HG03442 (cell line): ENCODE measurements around the gene ICOS.

ENCODE experiments used
- ATAC-seq: cut with Tn5 transposase; IDR thresholded peaks from one replicate; pipeline ENCODE4 v1.9.1; 2021; ENCODE audit warnings: mild to moderate bottlenecking, moderate library complexity; ENCODE audit not compliant: unreplicated experiment

Gene ICOS

DNA sequence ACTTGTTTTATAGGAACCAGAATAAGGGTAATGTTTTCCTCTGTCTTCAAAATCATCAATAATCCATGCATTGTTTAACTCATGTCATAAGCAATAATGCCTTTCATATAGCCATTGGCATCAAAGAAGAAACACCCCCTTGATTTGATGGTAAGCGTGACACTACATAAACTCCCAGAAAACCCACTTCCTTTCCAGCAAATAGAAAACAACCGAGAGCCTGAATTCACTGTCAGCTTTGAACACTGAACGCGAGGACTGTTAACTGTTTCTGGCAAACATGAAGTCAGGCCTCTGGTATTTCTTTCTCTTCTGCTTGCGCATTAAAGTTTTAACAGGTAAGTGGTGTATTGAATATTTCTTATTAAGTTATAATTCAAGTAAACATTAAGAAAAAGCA is at the start of gene ICOS:
Gene ICOS (plus strand): TSS at position 229 of the 400 bp plus-strand sequence. CDS start 52 bp downstream, at position 281.
- no peak for ATAC-seq

DNA sequence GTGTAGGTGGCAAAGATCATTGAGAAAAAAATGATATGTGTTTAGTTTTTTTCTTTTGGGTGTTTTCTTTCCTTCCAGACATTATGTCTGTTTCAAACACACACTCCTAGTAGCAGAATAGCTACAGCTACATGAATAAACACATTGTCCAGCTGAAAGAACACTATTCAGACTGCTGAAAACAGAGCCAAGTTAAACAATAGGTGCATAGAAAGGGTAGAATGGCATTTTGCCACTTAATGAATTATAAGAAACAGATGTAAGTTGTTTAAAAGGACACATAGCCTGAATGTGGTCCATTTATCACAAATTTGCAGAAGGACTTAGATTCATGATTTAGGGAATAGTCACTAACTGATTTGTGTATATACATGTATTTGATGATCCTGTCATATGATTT is 48.9 kb upstream of the ICOS start:
- ATAC-seq: no peak

DNA sequence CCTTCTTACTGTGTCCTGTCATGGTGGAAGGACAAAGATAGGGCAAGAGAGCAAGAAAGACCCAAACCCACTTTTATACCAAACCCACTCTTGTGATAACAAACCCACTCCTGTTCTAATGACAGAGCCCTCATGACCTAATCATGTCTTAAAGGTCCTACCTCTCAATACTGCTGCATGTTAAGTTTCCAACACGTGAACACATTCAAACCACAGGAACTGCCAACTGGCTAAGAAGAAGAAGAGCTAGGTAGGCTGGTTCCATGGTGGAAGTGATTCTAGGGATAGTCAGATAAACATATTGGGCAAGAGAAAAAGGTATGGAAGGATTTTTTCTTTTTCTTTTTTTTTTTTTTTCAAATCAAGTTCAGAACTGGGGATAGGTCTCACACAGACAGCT is 47.0 kb upstream of the ICOS start:
- no peak for ATAC-seq

GRCh38 chr2:203889944-203890343 is 46.6 kb upstream of the ICOS start:
- no peak for ATAC-seq

GRCh38 chr2:203890733-203891132 is 45.8 kb upstream of the ICOS start:
- no peak for ATAC-seq

DNA sequence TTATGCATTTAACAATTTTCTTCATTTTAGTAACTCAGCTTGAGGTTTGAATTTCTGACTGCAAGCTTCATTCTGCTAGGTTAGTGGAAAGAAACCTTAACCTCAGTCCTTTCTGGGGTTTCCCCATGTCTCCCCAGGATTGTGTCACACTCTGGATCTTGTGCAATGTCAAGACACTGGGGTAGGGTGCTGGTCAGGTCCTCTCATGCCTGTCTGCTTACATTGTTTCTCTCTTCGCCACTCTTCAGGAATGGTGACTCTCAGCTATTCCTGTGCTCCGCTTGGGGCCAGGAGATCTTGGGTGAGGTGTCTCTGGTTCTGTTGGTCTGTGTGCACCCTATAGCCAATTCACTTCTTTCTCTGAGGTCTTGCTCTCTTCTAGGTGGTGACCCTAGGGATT is 45.1 kb upstream of the ICOS start:
- ATAC-seq: no peak

- no peak for ATAC-seq
These were observed 44.4 kb upstream of the ICOS start for GRCh38 chr2:203892207-203892606.

GRCh38 chr2:203893401-203893800 is 43.2 kb upstream of the ICOS start:
- ATAC-seq: no peak

DNA sequence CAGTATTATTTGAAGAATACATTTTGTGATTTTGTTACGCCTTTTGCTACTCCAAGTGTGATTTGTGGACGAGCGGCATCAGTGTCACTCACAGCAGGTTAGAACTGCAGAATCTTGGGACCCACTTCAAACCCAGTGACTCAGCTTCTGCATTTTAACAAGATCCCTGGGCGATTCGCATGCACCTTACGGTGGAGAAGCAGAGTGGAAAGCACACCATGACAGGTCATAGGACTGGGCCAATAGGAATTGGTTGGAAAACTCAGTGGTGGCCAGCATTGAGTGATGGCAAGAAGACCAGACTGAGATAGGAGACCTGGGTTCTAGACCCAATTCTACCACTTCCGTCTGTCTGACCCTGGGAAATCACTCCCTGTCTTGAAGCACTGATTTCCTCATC is 42.7 kb upstream of the ICOS start:
- no peak for ATAC-seq

DNA sequence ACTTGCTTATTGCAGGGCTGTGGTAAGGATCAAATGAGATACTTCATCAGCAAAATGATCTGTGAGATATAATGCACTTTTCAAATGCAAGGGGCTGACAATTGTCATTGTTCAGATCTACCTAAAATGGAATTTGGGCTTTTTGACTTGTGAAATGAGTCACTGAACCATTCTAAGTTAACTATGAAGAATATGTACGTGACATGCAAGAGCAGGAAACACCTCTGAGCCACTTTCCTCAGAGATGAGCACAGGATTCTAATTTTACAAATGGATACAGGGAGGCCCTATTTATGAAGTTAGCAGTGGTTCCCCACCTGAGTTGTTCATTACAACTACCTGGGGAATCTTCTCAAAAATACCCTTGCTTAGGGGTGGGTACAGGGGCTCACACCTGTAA is 42.3 kb upstream of the ICOS start:
- ATAC-seq: peak; percentile 83

DNA sequence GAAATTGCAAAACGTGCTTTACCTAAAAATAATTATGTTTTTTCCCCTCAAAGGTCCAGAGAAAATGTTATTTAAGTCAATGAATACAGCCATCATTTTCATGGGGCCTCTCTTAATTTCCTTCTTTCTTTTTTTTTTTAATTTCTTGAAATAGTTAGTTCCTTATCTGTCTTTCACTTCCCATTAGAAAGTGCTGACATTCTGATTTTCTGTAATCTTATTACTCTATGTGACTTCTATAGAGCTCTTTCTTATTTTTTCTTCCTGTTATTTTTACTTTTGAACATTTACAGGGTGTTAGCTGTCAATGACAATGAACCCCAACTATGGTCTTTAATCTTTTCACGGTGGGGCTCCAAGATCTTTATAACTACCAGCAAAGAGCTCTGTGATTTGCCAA is 39.0 kb upstream of the ICOS start:
- ATAC-seq: no peak

DNA sequence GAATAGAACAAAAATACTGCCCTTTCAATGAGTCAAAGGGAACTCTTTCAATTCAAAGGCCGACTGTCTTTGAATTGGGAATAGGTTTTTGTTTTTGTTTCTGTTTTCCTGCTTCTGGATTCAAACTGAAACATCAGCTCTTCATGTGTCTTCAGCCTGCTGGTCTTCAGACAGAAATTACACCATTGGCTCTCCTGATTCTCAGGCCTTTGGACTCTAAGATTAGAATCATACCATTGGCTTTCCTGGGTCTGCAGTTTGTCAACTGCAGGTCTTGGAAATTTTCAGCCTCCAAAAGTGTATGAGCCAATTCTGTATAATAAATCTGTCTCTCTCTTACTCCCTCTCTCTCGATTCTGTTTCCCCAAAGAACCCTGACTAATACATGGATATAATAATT is 37.9 kb upstream of the ICOS start:
- ATAC-seq: no peak

GRCh38 chr2:203900253-203900652 is 36.3 kb upstream of the ICOS start:
- ATAC-seq: no peak

DNA sequence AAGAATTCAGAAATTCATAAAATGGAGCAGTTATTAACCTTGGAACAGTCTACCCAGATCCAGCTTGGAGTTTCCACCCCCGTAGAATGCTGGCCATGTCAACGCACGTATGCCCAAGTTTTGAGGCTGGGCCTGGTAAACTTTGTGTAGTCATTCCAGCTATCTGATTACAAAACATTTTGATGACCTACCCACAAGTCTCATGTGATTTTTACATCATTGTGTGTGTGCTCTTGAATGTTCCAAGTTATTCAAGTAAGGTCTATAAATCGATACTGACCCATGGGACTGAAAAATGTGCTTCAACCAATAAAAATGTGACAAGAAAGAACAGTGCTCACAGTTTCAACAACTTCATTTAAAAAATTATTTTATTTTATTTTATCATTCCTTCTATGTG is 32.5 kb upstream of the ICOS start:
- no peak for ATAC-seq

DNA sequence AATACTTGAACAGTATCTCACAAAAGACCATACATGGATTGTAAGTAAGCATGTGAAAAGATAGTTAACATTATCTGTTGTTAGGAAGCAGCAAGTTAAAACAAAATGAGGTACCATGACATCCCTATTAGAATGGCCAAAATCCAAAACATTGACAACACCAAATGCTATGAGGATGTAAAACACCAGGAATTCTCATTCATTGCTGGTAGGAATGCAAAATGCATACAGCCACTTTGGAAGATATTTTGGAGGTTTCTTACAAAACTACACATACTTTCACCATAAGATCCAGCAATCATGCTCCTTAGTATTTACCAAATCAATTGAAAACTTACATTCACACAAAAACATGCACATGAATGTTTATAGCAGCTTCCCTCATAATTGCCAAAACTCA is 30.9 kb upstream of the ICOS start:
- no peak for ATAC-seq

DNA sequence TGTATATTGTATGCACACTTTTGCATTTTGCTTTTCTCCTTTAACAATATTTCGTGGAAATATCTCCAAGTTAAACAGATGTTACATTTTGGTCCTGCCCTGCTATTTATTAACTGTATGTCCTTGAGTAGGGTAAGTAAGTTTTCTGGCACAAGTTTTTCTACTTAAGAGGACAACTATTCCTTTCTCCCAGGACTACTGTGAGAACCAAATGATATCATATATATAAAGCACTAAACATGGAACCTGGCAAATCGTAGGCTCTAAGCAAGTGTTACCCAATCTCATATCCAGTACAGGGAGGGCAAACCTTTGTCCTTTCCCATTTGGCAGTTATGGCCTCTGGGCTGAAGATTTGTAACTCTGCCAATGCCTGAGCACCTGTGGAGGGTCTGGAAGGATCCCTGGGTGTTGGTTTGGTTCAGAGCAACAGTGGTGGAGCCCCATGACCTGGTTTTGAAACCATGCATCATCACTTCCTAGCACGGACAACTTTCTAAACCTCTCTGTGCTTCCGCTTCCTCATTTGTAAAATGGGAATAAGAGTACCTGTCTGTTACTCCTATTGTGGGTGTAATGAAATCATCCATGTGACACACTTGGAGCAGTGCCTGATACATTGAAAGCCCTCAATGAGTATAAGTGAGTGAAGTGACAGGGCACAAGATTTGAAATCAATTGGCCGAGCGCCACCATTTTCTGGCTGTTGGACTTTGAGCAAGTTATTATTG is 28.3 kb upstream of the ICOS start:
- no peak for ATAC-seq

GRCh38 chr2:203908797-203909185 is 27.8 kb upstream of the ICOS start:
- ATAC-seq: no peak

GRCh38 chr2:203909261-203909967 is 27.1 kb upstream of the ICOS start:
- ATAC-seq: no peak

DNA sequence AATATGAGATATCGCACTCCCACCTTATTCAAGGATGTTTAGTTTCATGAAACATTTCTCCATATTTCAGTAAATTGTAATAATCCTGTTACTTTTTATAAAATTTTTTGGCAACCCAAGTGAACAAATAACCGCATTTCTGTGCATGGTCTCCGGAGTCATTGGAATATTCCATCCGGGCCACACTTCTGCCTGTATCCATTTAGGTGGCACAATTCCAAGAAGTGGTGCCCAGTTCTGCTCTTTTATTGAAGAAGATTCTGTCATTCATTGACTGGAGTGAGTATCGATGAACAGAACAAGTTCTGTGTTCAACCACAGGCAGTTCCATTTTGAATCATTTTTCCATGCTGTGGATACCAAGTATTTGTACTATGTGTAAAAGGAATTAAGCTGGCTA is 26.6 kb upstream of the ICOS start:
- ATAC-seq: no peak

DNA sequence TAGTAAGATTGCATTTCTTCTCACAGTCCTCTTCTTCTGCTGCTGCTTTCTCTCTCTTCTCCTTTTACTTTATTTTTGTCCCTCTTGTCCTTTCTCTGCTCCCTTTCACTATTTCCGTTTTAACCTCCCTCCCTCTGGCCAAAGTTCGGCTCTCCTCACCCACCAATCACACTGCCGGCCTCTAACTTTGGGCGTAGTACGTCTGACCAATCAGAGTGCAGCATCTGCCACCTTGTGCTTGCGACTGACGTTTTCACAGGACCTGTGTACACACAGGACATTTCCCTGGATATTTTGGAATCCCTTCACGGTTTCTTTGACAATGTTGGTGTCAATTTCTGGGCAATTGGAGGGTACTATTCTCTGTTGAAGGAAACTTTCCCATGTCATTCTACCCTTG is 22.6 kb upstream of the ICOS start:
- ATAC-seq: no peak

- ATAC-seq: no peak
These were observed 21.9 kb upstream of the ICOS start for GRCh38 chr2:203914546-203915182.

DNA sequence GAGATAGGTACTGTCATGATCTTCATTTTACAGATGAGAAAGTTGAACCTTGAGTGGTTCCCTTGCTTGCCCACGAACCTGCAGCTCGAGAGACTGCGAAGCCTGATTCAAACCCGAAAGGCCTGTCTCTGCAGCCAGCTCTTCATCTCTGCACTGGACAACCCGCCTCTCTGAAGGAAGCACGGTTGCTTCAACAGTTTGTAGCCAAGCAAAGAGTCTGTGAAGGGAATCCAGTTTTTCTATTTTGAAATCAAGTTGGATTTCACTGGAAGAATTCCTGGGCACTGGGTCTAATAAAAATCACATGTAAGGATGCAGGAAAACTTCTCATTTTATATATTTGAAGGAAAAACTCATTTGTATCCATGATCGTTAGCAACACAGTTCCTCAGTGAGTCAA is 21.3 kb upstream of the ICOS start:
- ATAC-seq: no peak
